ENCODE measurements around the gene HTR2B.
"Not testable (repeated sequence)": the region's sequence is repeated elsewhere in the genome, so short reads cannot be mapped to it uniquely, and the experiment has no call there.

HTR2B gene

GRCh38 chr2:231069379-231070054 is 55.3 kb downstream of the HTR2B start:
- DNase-seq, result no peak

GRCh38 chr2:231068525-231069222 is 56.2 kb downstream of the HTR2B start:
- DNase-seq, result no peak

- DNase-seq, result not testable (repeated sequence)
These were observed 57.3 kb downstream of the HTR2B start for GRCh38 chr2:231067531-231067930.

GRCh38 chr2:231065966-231066365 is 58.9 kb downstream of the HTR2B start:
- DNase-seq, result no peak

- DNase-seq, result no peak
These were observed 61.5 kb downstream of the HTR2B start for GRCh38 chr2:231063347-231063746.

GRCh38 chr2:231062776-231063175 is 62.1 kb downstream of the HTR2B start:
- DNase-seq, result no peak

GRCh38 chr2:231059756-231060155 is 65.1 kb downstream of the HTR2B start:
- DNase-seq, result no peak

GRCh38 chr2:231058761-231059550 is 65.9 kb downstream of the HTR2B start:
- DNase-seq, result no peak

Data from activated CD8-positive, alpha-beta memory T cell treated with anti-CD3 and anti-CD28 coated beads for 24 hours (primary cell).